HK-2 (cell line): ENCODE results near the gene LYAR.

ENCODE experiments used
- DNase-seq: peaks from one replicate; pipeline ENCODE4 v3.0.0-alpha.2; 2018; ENCODE audit not compliant: unreplicated experiment

Gene LYAR, protein sequence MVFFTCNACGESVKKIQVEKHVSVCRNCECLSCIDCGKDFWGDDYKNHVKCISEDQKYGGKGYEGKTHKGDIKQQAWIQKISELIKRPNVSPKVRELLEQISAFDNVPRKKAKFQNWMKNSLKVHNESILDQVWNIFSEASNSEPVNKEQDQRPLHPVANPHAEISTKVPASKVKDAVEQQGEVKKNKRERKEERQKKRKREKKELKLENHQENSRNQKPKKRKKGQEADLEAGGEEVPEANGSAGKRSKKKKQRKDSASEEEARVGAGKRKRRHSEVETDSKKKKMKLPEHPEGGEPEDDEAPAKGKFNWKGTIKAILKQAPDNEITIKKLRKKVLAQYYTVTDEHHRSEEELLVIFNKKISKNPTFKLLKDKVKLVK

DNA sequence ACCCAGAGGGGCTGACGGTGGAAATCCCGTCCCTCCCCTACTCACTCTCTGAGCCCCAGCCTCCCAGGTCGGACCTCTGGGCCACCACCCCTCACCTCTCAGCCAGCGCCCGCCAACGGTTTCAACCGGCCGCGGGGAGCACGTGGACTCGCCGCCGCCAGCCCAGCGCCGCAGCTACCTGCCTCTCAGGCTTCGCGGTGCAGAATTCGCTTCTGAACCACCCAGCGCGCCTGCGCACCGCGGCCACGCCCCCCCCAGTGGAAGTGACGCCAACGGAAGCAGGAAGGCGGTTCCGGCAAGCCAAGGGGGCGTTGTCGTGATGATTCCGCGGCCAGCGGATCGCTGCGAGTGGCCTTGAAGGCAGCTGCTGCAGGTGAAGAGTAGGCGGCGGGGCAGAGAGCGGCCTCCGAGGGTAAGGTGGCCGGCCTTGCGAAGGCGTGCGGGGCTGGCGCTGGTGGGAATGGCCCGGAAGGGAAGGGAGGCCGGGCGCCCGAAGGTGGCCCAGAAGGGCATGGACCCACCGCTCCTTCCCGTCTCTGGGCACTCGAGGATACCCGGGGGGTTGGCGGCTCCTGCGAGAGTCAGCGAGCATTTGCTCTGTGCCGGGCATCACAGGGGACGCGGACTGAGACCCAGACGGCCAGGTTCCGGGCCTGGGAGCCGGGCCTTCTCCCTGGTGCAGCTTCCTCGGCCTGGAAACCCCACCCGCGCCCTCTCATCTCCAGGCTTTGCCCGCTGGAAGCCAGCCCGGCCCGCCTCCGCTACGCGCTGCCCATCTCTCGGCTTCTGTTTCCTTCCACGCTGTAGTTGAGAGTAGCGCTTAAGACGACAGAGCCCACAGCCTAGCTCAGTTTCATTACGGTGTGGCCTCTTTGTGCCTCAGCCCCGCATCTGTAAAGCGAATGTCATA, at the start of gene LYAR, which contains the start of gene ZBTB49:
Gene LYAR, minus strand, starts transcription at position 214 of the 910 bp plus-strand sequence. CDS start 6,412 bp downstream, outside the sequence.
Gene ZBTB49, plus strand, starts transcription at position 311 of the 910 bp plus-strand sequence. CDS start 9,695 bp downstream, outside the sequence.
- DNase-seq = peak; percentile 98

- no peak for DNase-seq
Observed at GRCh38 chr4:4339504-4340085, 49.6 kb upstream of the LYAR start.

DNA sequence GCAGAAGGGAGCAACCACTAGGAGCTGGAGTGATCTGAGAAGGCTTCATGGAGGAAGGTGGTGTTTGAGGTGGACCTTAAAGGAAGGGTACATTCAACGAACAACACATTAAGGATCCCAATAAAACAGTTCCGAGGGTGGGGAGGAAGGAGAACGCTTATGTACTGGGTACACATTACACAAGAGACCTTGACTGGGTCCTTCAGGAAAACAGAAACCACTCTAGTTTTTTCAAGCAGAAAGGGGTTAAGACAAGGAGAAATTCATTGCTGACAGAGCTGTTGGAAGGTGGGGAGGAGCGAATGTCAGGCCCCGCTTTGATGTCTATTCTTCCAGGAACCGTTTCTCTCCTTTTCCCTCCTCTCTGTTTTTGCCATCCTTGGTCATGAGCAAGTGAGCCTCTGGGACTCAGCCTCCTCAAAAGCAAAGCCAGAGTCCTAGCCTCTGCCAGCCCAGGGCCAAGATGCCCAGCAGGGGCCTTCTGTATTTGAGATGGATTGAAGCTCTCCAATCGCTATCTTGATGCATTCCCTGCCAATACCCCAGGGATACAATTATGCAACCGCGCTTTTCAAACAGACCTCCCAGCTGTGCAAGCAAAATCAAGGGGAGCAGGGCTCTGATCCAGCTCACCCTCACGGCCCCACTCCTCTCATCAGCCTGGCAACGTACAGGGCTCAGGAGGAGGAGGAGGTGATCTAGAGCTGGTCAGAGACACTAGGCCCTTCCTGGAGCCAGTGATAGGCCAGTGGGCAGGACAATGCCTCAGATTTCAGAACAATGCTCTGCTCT, 48.5 kb upstream of the LYAR start:
- DNase-seq = no peak

DNA sequence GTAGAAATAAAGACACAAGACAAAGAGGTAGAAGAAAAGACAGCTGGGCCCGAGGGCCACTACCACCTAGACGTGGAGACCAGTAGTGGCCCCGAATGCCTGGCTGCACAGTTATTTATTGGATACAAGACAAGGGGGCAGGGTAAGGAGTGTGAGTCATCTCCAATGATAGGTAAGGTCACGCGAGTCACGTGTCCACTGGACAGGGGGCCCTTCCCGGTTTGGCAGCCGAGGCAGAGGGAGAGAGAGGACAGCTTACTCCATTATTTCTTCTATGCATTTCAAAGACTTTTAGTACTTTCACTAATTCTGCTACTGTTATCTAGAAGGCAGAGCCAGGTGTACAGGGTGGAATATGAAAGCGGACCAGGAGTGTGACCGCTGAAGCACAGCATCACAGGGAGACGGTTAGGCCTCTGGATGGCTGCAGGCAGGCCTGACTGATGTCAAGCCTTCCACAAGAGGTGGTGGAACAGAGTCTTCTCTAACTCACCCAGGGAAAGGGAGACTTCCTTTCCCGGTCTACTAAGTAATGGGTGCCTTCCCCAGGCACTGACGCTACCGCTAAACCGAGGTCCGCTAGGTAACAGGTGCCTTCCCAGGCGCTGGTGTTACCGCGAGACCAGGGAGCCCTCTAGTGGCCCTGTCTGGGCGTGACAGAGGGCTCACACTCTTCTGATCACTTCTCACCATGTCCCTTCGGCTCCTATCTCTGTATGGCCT, 45.0 kb upstream of the LYAR start:
- peak; percentile 74 for DNase-seq

- DNase-seq = peak; percentile 78
Observed at GRCh38 chr4:4333265-4333706, 43.3 kb upstream of the LYAR start.

GRCh38 chr4:4332529-4332928, 42.6 kb upstream of the LYAR start:
- DNase-seq = no peak

DNA sequence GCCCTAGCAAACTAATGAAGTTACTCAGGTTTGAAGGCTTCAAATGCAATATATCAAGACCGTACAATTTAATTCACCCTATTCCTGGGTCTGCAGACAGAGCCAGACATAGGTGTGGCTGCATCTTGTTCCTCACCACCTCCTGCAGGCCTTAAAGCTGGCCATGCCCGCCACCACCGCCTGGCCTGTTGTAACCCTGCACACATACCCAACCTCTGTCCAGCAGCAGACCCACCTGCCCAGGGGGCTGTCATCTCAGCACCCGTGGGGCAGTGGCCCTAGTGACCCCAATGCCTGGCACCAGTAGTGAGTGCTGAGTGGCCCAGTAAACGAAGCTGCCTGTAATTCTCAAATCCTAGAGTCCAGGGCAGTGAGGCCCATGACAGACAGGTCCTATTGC, 40.8 kb upstream of the LYAR start:
- no peak for DNase-seq

GRCh38 chr4:4329496-4329895, 39.5 kb upstream of the LYAR start:
- DNase-seq = no peak

DNA sequence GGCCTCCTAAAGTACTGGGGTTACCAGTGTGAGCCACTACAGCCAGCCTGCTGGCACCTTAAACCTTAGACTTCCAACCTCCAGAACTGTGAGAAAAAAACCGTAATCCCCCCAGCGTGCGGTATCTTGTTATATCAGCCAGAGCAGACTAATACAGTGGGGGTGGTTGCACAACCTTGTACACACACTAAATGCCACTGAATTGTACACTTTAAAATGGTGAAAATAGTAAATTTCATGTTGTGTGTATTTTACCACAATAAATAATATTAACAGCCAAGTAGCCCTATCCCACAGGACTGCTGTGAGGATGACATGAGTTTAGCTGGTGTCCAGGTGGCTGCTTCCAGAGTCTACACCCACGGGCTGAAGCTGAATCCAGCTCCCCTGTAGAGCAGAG, 38.9 kb upstream of the LYAR start:
- DNase-seq = no peak

DNA sequence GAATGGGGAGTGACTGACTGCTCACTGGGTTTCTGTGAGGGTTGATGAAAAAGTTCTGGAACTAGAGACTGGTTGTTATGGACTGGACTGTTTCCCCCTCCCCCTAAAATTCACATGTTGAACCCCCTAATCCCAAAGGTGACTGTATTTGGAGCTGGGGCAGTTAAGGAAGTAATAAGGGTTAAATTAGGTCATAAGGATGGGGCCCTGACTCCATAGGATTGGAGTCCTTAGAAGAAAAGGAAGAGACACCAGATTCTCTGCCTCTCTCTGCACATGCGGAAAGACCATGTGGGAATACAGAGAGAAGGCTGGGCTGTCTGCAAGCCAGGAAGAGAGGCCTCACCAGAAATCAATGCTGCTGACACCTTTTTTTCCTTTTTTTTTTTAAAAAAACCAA, 38.3 kb upstream of the LYAR start:
- no peak for DNase-seq

DNA sequence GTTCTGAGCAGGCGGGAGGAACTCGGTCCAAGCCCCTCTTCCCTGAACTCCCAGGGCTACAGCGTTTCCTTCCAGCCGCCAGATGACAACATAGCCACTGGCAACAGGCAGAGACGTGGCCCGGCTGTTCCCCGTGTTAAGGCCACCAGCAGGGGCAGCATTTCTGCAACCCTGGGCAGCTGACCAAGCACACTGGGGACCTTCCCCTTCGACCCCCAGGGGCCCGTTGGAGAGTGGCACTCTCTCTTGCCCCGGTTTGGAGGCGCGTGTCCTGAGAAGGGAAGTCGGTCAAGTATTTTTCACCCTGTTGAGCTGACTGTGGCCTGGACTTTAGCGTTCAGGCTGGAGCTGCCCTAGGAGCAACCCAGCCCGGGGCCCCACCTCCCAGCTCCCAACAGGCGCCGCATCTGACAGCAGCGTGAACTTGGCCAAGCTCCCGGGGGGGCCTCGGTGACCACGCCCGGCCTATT, 37.7 kb upstream of the LYAR start:
- no peak for DNase-seq

GRCh38 chr4:4326166-4326565, 36.2 kb upstream of the LYAR start:
- no peak for DNase-seq

- no peak for DNase-seq
Observed at GRCh38 chr4:4325321-4325720, 35.4 kb upstream of the LYAR start.

DNA sequence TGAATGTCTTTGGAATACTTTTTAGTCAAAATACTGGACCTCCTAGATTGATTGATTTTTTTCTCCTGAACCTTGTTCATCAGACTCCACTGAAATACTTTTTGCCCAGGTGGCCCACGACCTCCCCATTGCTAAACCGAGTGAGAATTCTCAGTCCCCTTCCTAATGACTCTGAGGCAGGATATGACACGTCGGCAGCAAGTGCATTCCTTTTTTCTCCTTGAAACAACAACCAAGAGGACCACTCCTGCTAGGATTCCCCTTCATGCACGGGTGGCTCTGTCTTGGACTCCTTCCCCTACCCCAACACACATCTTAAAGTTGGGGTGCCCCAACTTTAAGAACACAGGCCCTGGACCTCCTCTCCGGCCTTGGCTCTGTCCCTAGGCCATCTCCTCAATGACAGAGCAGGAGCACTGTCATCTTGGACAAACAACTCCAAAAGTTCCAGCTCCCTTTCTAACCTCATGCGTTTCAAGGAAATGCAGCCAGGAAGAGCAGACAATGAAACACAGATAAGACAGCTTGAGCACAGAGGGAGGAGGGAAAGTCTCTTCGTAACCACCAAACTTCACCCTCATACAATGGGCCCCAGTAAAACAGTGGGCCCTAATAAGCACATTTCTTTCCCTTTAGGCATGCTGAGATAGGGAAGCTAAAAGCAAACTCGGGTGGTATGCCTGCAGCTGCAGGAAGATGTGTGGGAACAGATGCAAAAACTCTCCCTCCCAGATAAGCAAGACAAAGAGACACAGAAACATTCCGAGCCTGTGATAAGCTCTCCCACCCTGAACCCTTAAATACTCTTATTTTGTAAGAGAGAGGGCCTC, 34.0 kb upstream of the LYAR start:
- no peak for DNase-seq

DNA sequence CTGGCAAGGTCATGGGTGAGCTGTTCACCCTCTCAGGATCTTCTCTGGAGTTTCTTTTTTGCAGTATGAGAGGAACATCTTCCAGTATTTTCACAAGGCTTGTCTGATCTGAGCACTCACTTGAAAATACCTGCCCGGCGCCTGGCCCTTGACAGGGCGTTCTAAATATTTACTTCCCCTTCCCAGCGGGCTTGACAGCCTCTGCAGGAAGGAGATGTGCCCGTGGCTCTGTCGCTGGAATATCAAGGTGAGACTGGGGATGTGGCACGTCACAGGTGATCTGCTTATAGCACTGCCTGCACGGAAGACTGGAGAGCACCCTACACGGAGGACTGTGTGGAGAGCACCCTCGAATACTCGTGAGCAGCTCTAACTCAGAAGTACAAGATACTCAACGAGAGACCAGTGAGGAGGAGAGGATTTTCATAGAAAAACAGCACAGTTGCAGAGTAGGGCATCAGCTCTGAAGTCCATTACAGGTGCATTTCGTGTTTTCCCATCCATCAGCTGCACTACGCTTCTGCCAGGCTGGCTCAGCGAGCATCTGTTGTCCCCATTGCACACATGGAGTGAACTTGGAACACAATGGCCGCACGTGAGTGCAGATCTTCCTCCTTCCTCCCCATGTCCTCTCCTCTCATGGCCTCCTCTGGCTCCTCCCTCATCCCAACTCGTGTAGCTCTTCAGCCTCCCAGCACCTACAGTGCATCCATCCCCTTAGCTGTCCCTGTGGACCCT, 32.2 kb upstream of the LYAR start:
- DNase-seq = no peak

GRCh38 chr4:4320951-4321714, 31.2 kb upstream of the LYAR start:
- DNase-seq = no peak

- DNase-seq = no peak
Observed at GRCh38 chr4:4320528-4320927, 30.6 kb upstream of the LYAR start.

- no peak for DNase-seq
Observed at GRCh38 chr4:4317496-4318232, 27.7 kb upstream of the LYAR start.
